Lower lobe of right lung (tissue), 2 donors: Measurements from ENCODE around the gene DTNB. TPM values are rescaled to one million over a fixed set of nuclear protein-coding genes. Genes with fewer than 3 reads are reported as not detected.
A peak's percentile ranks its signal among the peaks of the same experiment; 100 is the strongest.

Source experiments
- ATAC-seq, 2 donors: fragments of 200-7000 bp; cut with Tn5 transposase; one replicate each; pipeline ENCODE4 v1.9.1; 2020 to 2022; ENCODE audit warnings: mild to moderate bottlenecking in 2 of 2, moderate library complexity in 2 of 2
- DNase-seq: peaks from one replicate; pipeline ENCODE4 v3.0.0-alpha.2; 2020
- H3K27ac ChIP-seq: fragments of 200-600 bp; one replicate; pipeline ENCODE4 v1.8.0; 2022
- H3K27me3 ChIP-seq: fragments of 200-600 bp; one replicate; pipeline ENCODE4 v1.8.0; 2022; ENCODE audit warnings: low read depth
- H3K36me3 ChIP-seq: fragments of 200-600 bp; one replicate; pipeline ENCODE4 v1.8.0; 2022; ENCODE audit warnings: mild to moderate bottlenecking
- H3K4me1 ChIP-seq: fragments of 200-600 bp; one replicate; pipeline ENCODE4 v1.8.0; 2022
- H3K4me3 ChIP-seq: fragments of 200-600 bp; one replicate; pipeline ENCODE4 v1.8.0; 2022; ENCODE audit warnings: mild to moderate bottlenecking
- H3K9me3 ChIP-seq: fragments of 200-600 bp; one replicate; pipeline ENCODE4 v1.8.0; 2022
- CTCF ChIP-seq: fragments of 200-600 bp; IDR thresholded peaks from one replicate; pipeline ENCODE4 v1.8.0; 2022; ENCODE audit warnings: antibody characterized with exemption, mild to moderate bottlenecking
- intact Hi-C: fragments of 100-400 bp; cut with DNase I; formaldehyde crosslinking; loops from one replicate; pipeline ENCODE4 v1.11.0; 2022
- total RNA-seq: library from RNA; stranded (reverse); fragmentation: NEBNext Ultra II Directional; extraction: Animal tissue kit (Norgen Biotek cat#: 25700); gene quantifications from one replicate; pipeline ENCODE4 v1.2.1, GENCODE V29; 2021
- donor health status: DM: no; HTN: yes; CAD: no; lungs with severe emphysema.

DTNB gene
- total RNA-seq, 1 donor from 2014 or later, result 32.9 TPM

DNA sequence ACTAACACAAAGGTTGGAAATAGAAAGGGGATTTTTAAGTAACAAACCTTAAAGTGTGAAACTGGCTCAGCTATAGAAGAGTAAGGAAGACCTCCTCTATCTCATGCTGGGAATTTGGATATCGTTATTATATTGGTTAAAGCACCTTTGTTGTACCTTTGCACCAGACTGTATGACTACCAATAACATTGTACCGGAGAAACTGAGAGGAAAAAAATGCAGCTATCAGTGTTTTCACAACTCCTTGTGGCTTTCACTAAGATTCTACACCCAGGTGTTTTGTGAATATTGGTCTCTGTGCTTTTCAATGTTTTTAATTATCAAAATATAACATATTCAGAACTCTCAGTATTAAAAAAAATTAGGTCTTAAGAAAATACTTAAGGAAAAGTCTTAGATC is 48.7 kb downstream of the DTNB start:
- no peaks in the 10 kb centered on the region for H3K27me3 ChIP-seq
- H3K36me3 ChIP-seq, result peaks cover 37% of the 10 kb centered on the region
- no peak overlapping the region for H3K27ac ChIP-seq
- intact Hi-C loops, result no loop called here
- no peak overlapping the region for H3K4me3 ChIP-seq
- ATAC-seq (no peak), DNase-seq (no peak)
- no peaks in the 10 kb centered on the region for H3K9me3 ChIP-seq
- no peak for TF ChIP-seq CTCF
- H3K4me1 ChIP-seq, result no peaks in the 10 kb centered on the region

GRCh38 chr2:25623361-25623760 is 50.0 kb downstream of the DTNB start:
- Histone ChIP-seq H3K4me1 (no peaks in the 10 kb centered on the region), H3K27me3 (no peaks in the 10 kb centered on the region), H3K4me3 (no peak overlapping the region), H3K9me3 (no peaks in the 10 kb centered on the region), H3K27ac (no peak overlapping the region), H3K36me3 (peaks cover 37% of the 10 kb centered on the region)
- TF ChIP-seq CTCF, result no peak
- no peak for ATAC-seq
- no peak for DNase-seq
- intact Hi-C loops, result no loop called here

DNA sequence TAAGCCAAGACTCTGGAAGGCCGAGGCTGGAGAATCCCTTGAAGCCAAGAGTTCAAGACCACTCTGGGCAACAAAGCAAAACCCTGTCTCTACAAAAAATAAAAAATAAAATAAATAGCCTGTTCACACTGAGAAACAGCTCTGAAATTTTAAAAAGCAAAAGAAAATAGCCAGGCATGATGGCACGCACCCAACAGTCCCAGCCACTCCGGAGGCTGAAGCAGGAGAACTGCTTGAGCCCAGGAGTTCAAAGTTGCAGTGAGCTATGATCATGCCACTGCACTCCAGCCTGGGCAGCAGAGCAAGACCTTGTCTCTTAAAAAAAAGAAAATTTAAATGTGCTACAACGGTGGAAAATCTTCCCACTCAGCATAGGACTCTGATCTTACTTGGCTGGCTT is 52.7 kb downstream of the DTNB start:
- intact Hi-C loops, result no loop called here
- H3K27me3 ChIP-seq, result no peaks in the 10 kb centered on the region
- peaks cover 16% of the 10 kb centered on the region for H3K36me3 ChIP-seq
- no peak overlapping the region for H3K4me3 ChIP-seq
- H3K9me3 ChIP-seq, result no peaks in the 10 kb centered on the region
- H3K27ac ChIP-seq, result no peak overlapping the region
- TF ChIP-seq CTCF, result no peak
- H3K4me1 ChIP-seq, result no peaks in the 10 kb centered on the region
- DNase-seq (no peak), ATAC-seq (no peak)

- no peaks in the 10 kb centered on the region for H3K27me3 ChIP-seq
- peaks cover 14% of the 10 kb centered on the region for H3K36me3 ChIP-seq
- no peak overlapping the region for H3K27ac ChIP-seq
- no peaks in the 10 kb centered on the region for H3K4me1 ChIP-seq
- intact Hi-C loops, result no loop called here
- no peaks in the 10 kb centered on the region for H3K9me3 ChIP-seq
- no peak for TF ChIP-seq CTCF
- H3K4me3 ChIP-seq, result no peak overlapping the region
- DNase-seq (no peak), ATAC-seq (no peak)
Measured at GRCh38 chr2:25620077-25620476, 53.3 kb downstream of the DTNB start.

GRCh38 chr2:25619185-25619584 is 54.2 kb downstream of the DTNB start:
- intact Hi-C loops, result no loop called here
- H3K36me3 ChIP-seq, result peaks cover 12% of the 10 kb centered on the region
- no peaks in the 10 kb centered on the region for H3K9me3 ChIP-seq
- no peak overlapping the region for H3K27ac ChIP-seq
- H3K27me3 ChIP-seq, result no peaks in the 10 kb centered on the region
- no peak for ATAC-seq
- no peak for DNase-seq
- no peak overlapping the region for H3K4me3 ChIP-seq
- no peak for TF ChIP-seq CTCF
- no peaks in the 10 kb centered on the region for H3K4me1 ChIP-seq

- DNase-seq, result no peak
- H3K27ac ChIP-seq, result no peak overlapping the region
- intact Hi-C loops, result no loop called here
- TF ChIP-seq CTCF, result no peak
- peak; percentile 49 to 71 for ATAC-seq
- H3K36me3 ChIP-seq, result peaks cover 7% of the 10 kb centered on the region
- H3K27me3 ChIP-seq, result no peaks in the 10 kb centered on the region
- no peaks in the 10 kb centered on the region for H3K9me3 ChIP-seq
- H3K4me3 ChIP-seq, result no peak overlapping the region
- no peaks in the 10 kb centered on the region for H3K4me1 ChIP-seq
Measured at GRCh38 chr2:25618676-25619075, 54.7 kb downstream of the DTNB start.
